Sigmoid colon (tissue), 7 donors: ENCODE measurements around the gene HMG20A. TPM values are rescaled to one million over a fixed set of nuclear protein-coding genes. Genes with fewer than 3 reads are reported as not detected.

Experiments used
- DNase-seq: peaks from one replicate; pipeline ENCODE4 v3.0.0-alpha.2; 2019
- H3K27ac ChIP-seq, 4 donors: fragments of 200-600 bp; sonication (generic); one replicate each; pipeline ENCODE4 v1.5.1; 2016 to 2019; ENCODE audit warnings: mild to moderate bottlenecking in 1 of 4
- H3K27me3 ChIP-seq, 3 donors: fragments of 200-600 bp; sonication (generic); one replicate each; pipeline ENCODE4 v1.5.1; 2019; ENCODE audit warnings: mild to moderate bottlenecking in 1 of 3
- H3K36me3 ChIP-seq, 4 donors: fragments of 200-600 bp; sonication (generic); one replicate each; pipeline ENCODE4 v1.5.1; 2016 to 2019
- H3K4me1 ChIP-seq, 4 donors: fragments of 200-600 bp; sonication (generic); one replicate each; pipeline ENCODE4 v1.5.1; 2017 to 2019
- H3K4me3 ChIP-seq, 4 donors: fragments of 200-600 bp; sonication (generic); one replicate each; pipeline ENCODE4 v1.5.1; 2017 to 2019; ENCODE audit warnings: mild to moderate bottlenecking in 2 of 4, moderate library complexity in 1 of 4
- H3K9me3 ChIP-seq, 4 donors: fragments of 200-600 bp in 3 of 4; sonication (generic) in 3 of 4; one replicate each; pipeline versions ENCODE4 v1.5.1 to v1.6.1; 2013 to 2019
- EP300 ChIP-seq, 4 donors: sonication (generic); formaldehyde crosslinking; IDR thresholded peaks; one replicate each; pipeline ENCODE4 v1.6.1; 2017; ENCODE audit warnings: antibody characterized with exemption in 4 of 4
- POLR2A ChIP-seq, 2 donors: fragments of 450-650 bp; IDR thresholded peaks; one replicate each; pipeline ENCODE4 v1.6.1; 2016; ENCODE audit warnings: antibody characterized with exemption in 2 of 2, mild to moderate bottlenecking in 2 of 2, moderate library complexity in 2 of 2
- POLR2AphosphoS5 ChIP-seq, 4 donors: sonication (generic); formaldehyde crosslinking; IDR thresholded peaks; one replicate each; pipeline ENCODE4 v1.6.1; 2017; ENCODE audit warnings: antibody characterized with exemption in 4 of 4
- WGBS, 2 donors: extraction: QIAGEN DNeasy Blood & Tissue Kit; methylation state at CpG; one replicate each; pipeline ENCODE4 v1.1.7; 2013; 5-methylcytosine and 5-hydroxymethylcytosine counted together
- intact Hi-C: fragments of 100-400 bp; cut with DNase I; formaldehyde crosslinking; loops from one replicate; pipeline ENCODE4 v1.15.1; 2023
- polyA plus RNA-seq, 3 donors: library from polyadenylated mRNA; stranded (reverse); fragments of 200-250 nt; gene quantifications; one replicate each; pipeline ENCODE4 v1.2.3, GENCODE V29; 2013
- total RNA-seq, 4 donors: library from RNA; depleted of rRNA; stranded (reverse); fragments of >200 nt; gene quantifications; one replicate each; pipeline ENCODE4 v1.1.0, GENCODE V29; 2016
- TF ChIP-seq, protein P1 (sequence below), 4 experiments: fragments of 450-650 bp in 3 of 4; fragments of 200-600 bp in 1 of 4; IDR thresholded peaks; one replicate each; pipeline ENCODE4 v1.5.1; 2016 to 2019; ENCODE audit warnings: antibody characterized with exemption in 4 of 4, mild to moderate bottlenecking in 3 of 4, moderate library complexity in 2 of 4
- donor health status: healthy with polysubstance abuse.
- donor health status: Bipolar disorder and iron deficiency.
- donor health status: healthy.

Gene HMG20A
- total and polyA plus RNA-seq, 7 donors = 7.8 to 29.0 (median 22.5) TPM

DNA sequence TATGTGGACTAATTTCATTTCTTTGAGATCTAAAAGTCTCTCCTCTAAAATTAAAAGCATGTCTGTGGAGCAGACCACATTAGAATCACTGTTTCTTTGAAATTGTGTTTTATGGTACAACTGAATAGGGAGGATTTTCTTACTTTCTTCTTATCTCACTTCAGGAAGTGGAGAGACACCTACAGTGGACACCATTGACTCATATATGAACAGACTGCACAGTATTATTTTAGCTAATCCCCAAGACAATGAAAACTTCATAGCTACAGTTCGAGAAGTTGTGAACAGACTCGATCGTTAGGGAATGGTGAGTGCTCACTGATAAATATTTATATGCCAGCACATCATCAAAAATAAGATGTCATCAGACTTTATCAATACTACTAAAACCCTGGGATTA is 58.3 kb downstream of the HMG20A start:
- H3K27me3 ChIP-seq = no peaks in the 10 kb centered on the region
- no peak for DNase-seq
- no peak overlapping the region for H3K27ac ChIP-seq
- H3K4me3 ChIP-seq = no peak overlapping the region
- no peaks in the 10 kb centered on the region for H3K9me3 ChIP-seq
- TF ChIP-seq, protein P1, sequence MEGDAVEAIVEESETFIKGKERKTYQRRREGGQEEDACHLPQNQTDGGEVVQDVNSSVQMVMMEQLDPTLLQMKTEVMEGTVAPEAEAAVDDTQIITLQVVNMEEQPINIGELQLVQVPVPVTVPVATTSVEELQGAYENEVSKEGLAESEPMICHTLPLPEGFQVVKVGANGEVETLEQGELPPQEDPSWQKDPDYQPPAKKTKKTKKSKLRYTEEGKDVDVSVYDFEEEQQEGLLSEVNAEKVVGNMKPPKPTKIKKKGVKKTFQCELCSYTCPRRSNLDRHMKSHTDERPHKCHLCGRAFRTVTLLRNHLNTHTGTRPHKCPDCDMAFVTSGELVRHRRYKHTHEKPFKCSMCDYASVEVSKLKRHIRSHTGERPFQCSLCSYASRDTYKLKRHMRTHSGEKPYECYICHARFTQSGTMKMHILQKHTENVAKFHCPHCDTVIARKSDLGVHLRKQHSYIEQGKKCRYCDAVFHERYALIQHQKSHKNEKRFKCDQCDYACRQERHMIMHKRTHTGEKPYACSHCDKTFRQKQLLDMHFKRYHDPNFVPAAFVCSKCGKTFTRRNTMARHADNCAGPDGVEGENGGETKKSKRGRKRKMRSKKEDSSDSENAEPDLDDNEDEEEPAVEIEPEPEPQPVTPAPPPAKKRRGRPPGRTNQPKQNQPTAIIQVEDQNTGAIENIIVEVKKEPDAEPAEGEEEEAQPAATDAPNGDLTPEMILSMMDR (IDR thresholded peaks at IDR 0.05) = no peak
- no peak for TF ChIP-seq EP300 (IDR thresholded peaks at IDR 0.05)
- no peak for TF ChIP-seq POLR2AphosphoS5 (IDR thresholded peaks at IDR 0.05)
- TF ChIP-seq POLR2A (IDR thresholded peaks at IDR 0.05) = no peak
- WGBS, 2 donors = 88 to 90% methylated on average over 3 of the region's 3 CpGs
- peaks cover 0 to 34% (median 33%) of the 10 kb centered on the region in 4 donors for H3K4me1 ChIP-seq
- H3K36me3 ChIP-seq = peaks cover 0 to 61% (median 5%) of the 10 kb centered on the region in 4 donors
- intact Hi-C loops = no loop called here

DNA sequence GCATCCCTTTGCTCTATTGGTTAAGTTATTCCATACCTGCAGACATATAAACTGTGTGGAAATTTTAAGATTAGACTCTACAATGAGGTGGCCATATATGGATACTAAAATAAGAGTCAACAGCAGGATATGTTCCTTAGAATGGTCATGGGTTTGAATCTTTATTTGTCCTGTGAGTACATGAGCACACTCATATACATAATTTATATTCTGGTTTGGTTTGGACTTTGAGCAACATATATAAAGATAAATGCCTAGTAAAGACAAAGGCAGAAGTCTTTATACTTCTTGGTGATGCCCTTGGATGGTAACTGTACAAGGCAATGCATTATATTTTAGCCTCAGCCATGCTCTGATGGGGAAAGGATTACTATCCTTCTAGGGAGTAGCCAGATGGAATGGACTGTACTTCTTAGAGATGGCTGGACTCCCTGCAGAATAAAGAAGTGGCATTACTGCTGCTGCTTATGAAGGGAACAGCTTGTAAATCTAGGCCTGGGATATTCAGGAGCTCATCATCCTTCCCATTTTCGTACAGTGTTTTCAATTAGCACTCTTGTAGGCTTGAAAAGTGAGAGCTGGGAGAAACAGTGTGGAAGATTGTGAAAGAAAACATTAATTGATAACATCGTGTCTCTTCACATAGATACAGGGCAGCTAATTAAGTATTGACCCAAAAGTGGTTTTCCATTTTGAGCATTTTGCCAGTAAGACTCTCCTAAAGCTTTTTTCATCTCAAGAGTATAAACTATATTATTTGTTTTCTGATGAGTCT is 60.4 kb downstream of the HMG20A start:
- Histone ChIP-seq H3K4me1 (peaks cover 0 to 44% (median 39%) of the 10 kb centered on the region in 4 donors), H3K36me3 (peaks cover 0 to 64% (median 5%) of the 10 kb centered on the region in 4 donors), H3K27ac (peak overlapping the region in 2 of 4 donors; percentile 22 to 39), H3K27me3 (no peaks in the 10 kb centered on the region), H3K9me3 (no peaks in the 10 kb centered on the region), H3K4me3 (no peak overlapping the region)
- intact Hi-C loops = no loop called here
- DNase-seq = no peak
- TF ChIP-seq, protein P1 (IDR thresholded peaks at IDR 0.05) = no peak
- no peak for TF ChIP-seq EP300 (IDR thresholded peaks at IDR 0.05)
- TF ChIP-seq POLR2AphosphoS5 (IDR thresholded peaks at IDR 0.05) = no peak
- TF ChIP-seq POLR2A (IDR thresholded peaks at IDR 0.05) = no peak
- 85 to 87% methylated on average over 2 of the region's 2 CpGs for WGBS, 2 donors

DNA sequence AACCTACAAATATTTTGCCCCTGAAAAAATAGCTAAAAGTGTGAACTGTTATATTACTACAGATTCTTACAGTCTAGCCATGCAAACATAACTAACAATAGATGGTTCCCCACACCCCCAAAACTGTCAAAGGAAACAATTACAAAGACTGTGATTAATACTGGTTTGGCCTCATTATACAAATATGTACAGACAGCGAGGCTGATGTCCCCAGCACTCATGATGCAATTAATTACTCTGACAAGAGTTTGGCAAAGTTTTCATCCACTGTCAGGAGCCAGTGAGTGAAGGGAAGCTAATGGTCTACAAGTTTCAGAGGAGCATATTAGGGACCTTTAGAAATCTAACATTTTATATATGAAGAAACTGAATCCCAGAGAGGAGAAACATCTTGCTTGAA is 61.0 kb downstream of the HMG20A start:
- intact Hi-C loops = no loop called here
- 72 to 80% methylated on average over 1 of the region's 1 CpG for WGBS, 2 donors
- peak overlapping the region in 2 of 4 donors; percentile 22 to 39 for H3K27ac ChIP-seq
- TF ChIP-seq EP300 (IDR thresholded peaks at IDR 0.05) (no peak), POLR2AphosphoS5 (IDR thresholded peaks at IDR 0.05) (no peak), POLR2A (IDR thresholded peaks at IDR 0.05) (no peak)
- TF ChIP-seq, protein P1 (IDR thresholded peaks at IDR 0.05) = no peak
- peaks cover 0 to 64% (median 5%) of the 10 kb centered on the region in 4 donors for H3K36me3 ChIP-seq
- H3K9me3 ChIP-seq = no peaks in the 10 kb centered on the region
- peaks cover 0 to 44% (median 39%) of the 10 kb centered on the region in 4 donors for H3K4me1 ChIP-seq
- no peaks in the 10 kb centered on the region for H3K27me3 ChIP-seq
- DNase-seq = no peak
- no peak overlapping the region for H3K4me3 ChIP-seq

DNA sequence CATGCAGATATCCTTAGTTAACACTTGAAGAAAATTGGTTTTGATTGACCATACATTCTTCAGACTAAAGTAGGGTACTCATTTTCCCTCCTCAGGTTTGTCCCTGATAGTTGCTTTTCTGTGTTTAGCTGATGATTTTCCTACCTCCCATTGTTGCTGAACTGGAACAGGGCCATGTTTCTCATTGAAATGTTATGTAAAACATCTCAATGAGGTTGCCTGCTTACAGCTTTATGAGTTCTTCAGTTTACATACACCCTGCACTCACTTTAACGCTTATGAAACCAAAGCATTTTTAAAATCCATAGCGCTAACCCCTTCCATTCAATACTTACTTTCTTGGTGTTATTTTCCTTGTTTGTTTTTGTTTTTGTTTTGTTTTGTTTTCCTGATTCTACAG is 61.9 kb downstream of the HMG20A start:
- H3K27ac ChIP-seq = peak overlapping the region in 2 of 4 donors; percentile 22 to 39
- WGBS, 2 donors = 74% methylated on average over 2 of the region's 2 CpGs
- no peak for DNase-seq
- intact Hi-C loops = no loop called here
- no peaks in the 10 kb centered on the region for H3K9me3 ChIP-seq
- peaks cover 0 to 44% (median 39%) of the 10 kb centered on the region in 4 donors for H3K4me1 ChIP-seq
- H3K36me3 ChIP-seq = peaks cover 0 to 56% (median 5%) of the 10 kb centered on the region in 4 donors
- TF ChIP-seq POLR2A (IDR thresholded peaks at IDR 0.05) (no peak), EP300 (IDR thresholded peaks at IDR 0.05) (no peak), POLR2AphosphoS5 (IDR thresholded peaks at IDR 0.05) (peak in 1 of 4 donors; percentile 22)
- TF ChIP-seq, protein P1 (IDR thresholded peaks at IDR 0.05) = no peak
- no peak overlapping the region for H3K4me3 ChIP-seq
- no peaks in the 10 kb centered on the region for H3K27me3 ChIP-seq
